ENCODE data around the gene PCSK9.
"Not testable (repeated sequence)": the region's sequence is repeated elsewhere in the genome, so short reads cannot be mapped to it uniquely, and the experiment has no call there.

DNA sequence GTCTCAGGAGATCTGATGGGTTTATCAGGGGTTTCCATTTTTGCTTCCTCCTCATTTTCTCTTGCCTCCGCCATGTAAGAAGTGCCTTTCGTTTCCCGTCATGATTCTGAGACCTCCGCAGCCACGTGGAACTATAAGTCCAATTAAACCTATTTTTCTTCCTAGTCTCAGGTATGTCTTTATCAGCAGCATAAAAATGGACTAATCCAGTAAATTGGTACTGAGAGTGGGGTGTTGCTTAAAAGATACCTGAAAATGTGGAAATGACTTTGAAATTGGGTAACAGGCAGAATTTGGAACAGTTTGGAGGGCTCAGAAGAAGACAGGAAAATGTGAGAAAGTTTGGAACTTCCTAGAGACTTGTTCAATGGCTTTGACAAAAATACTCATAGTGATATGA, 8.2 kb upstream of the PCSK9 start:
- TF ChIP-seq ERF (CRISPR knock-in tag; IDR thresholded peaks at IDR 0.05); ZNF140 (CRISPR knock-in tag; IDR thresholded peaks at IDR 0.05); ZNF274 (IDR thresholded peaks at IDR 0.05; ENCODE audit: borderline replicate concordance, low read depth, low read length); TAF1 (IDR thresholded peaks at IDR 0.05; ENCODE audit: control insufficient read depth, extremely low read depth, insufficient read depth, low read length, severe bottlenecking); JUN (IDR thresholded peaks at IDR 0.05; ENCODE audit: borderline replicate concordance, low read depth, low read length); JUN (CRISPR knock-in tag; IDR thresholded peaks at IDR 0.05; ENCODE audit: borderline replicate concordance); ETV6 (IDR thresholded peaks at IDR 0.05; ENCODE audit: borderline replicate concordance in 1 of 2, low read depth in 2 of 2, low read length in 1 of 2); ETV6 (CRISPR knock-in tag; IDR thresholded peaks at IDR 0.05; ENCODE audit: borderline replicate concordance); CBFA2T2 (conservative IDR thresholded peaks at IDR 0.05); RBBP5 (IDR thresholded peaks at IDR 0.05; ENCODE audit: borderline replicate concordance, insufficient read depth, low read length, poor library complexity, severe bottlenecking); ZBTB1 (CRISPR knock-in tag; IDR thresholded peaks at IDR 0.05; ENCODE audit: borderline replicate concordance, low read depth): not testable (repeated sequence)
- TF ChIP-seq, protein P1, sequence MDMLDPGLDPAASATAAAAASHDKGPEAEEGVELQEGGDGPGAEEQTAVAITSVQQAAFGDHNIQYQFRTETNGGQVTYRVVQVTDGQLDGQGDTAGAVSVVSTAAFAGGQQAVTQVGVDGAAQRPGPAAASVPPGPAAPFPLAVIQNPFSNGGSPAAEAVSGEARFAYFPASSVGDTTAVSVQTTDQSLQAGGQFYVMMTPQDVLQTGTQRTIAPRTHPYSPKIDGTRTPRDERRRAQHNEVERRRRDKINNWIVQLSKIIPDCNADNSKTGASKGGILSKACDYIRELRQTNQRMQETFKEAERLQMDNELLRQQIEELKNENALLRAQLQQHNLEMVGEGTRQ (CRISPR knock-in tag; IDR thresholded peaks at IDR 0.05), result not testable (repeated sequence)
